HCT116 (cell line): ENCODE measurements around the gene WWP2. TPM values are rescaled to one million over a fixed set of nuclear protein-coding genes. Genes with fewer than 3 reads are reported as not detected.
A peak's percentile ranks its signal among the peaks of the same experiment; 100 is the strongest.

Experiments used
- ATAC-seq: fragments of 200-7000 bp; cut with Tn5 transposase; 2 replicates; pipeline ENCODE4 v1.9.1; 2020; ENCODE audit warnings: mild to moderate bottlenecking, moderate library complexity
- BruUV-seq: library from RNA; stranded (reverse); fragments of 400-500 nt; replicated peaks from 2 replicates; lab custom pipeline; 2021; lab: Mats Ljungman, UMichigan
- CTCF ChIA-PET: fragments of 300-600 bp; sonication (Branson Sonifier 250); formaldehyde crosslinking; loops from one replicate; lab custom pipeline; 2021; ENCODE audit warnings: antibody characterized with exemption; lab: Charles Lee
- POLR2A ChIA-PET: fragments of 300-600, 350-600 bp; sonication (Branson Sonifier 250); formaldehyde crosslinking; loops from one replicate; lab custom pipeline; 2021; ENCODE audit warnings: antibody characterized with exemption; lab: Charles Lee
- RAD21 ChIA-PET, 2 experiments: fragments of 300-600 bp; sonication (Branson Sonifier 250); formaldehyde crosslinking; loops; one replicate each; lab custom pipeline; 2023; ENCODE audit warnings: low total read pairs in 2 of 2; ENCODE audit not compliant: uncharacterized antibody in 2 of 2, unreplicated experiment in 2 of 2, low non-redundant PET in 1 of 2; lab: Charles Lee
- DNase-seq: peaks from one replicate; pipeline ENCODE4 v3.0.0-alpha.2; 2010; ENCODE audit warnings: low read depth, low spot score
- H2AFZ ChIP-seq: fragments of 200-600 bp; shearing (Covaris generic), sonication (generic); 2 replicates; pipeline ENCODE4 v1.6.1; 2017; ENCODE audit warnings: low read depth, mixed run types, mixed read lengths, antibody characterized with exemption, low read length; ENCODE audit not compliant: poor library complexity, severe bottlenecking
- H3K27ac ChIP-seq: 2 replicates; pipeline ENCODE4 v1.5.1; 2012; ENCODE audit warnings: low read depth, low read length
- H3K27me3 ChIP-seq: fragments of 200-600 bp; sonication (generic); 2 replicates; pipeline ENCODE4 v1.6.1; 2016; ENCODE audit warnings: mixed run types, low read length, mixed read lengths; ENCODE audit not compliant: insufficient read depth
- H3K36me3 ChIP-seq, 2 experiments: fragments of 200-500 bp in 1 of 2; fragments of 200-600 bp in 1 of 2; sonication (Bioruptor generic) in 1 of 2; sonication (generic) in 1 of 2; 2 replicates each; pipeline versions ENCODE4 v1.5.1 to v1.6.1; 2014 to 2016; ENCODE audit warnings: low read length in 2 of 2, inconsistent platforms in 1 of 2, mixed read lengths in 1 of 2, mixed run types in 1 of 2; ENCODE audit not compliant: insufficient read depth in 2 of 2, control insufficient read depth in 1 of 2
- H3K4me1 ChIP-seq, 2 experiments: fragments of 200-600 bp in 1 of 2; sonication (generic) in 1 of 2; 2 replicates each; pipeline versions ENCODE4 v1.5.1 to v1.6.1; 2012 to 2017; ENCODE audit warnings: low read length in 2 of 2, inconsistent platforms in 1 of 2, mild to moderate bottlenecking in 1 of 2, mixed read lengths in 1 of 2, mixed run types in 1 of 2, moderate library complexity in 1 of 2; ENCODE audit not compliant: insufficient read depth in 2 of 2, control insufficient read depth in 1 of 2
- H3K4me2 ChIP-seq: fragments of 200-600 bp; sonication (generic); 2 replicates; pipeline ENCODE4 v1.6.1; 2017; ENCODE audit warnings: mixed run types, low read length, mixed read lengths
- H3K4me3 ChIP-seq, 2 experiments: fragments of 200-600 bp in 1 of 2; sonication (generic) in 1 of 2; replicated peaks in 1 of 2; 2 replicates each; pipeline ENCODE4 v1.5.1; 2011 to 2016; ENCODE audit warnings: low read length in 2 of 2, control low read depth in 1 of 2, low read depth in 1 of 2, mild to moderate bottlenecking in 1 of 2, mixed read lengths in 1 of 2, mixed run types in 1 of 2
- H3K79me2 ChIP-seq: fragments of 200-600 bp; sonication (generic); 2 replicates; pipeline ENCODE4 v1.6.1; 2017; ENCODE audit warnings: mild to moderate bottlenecking, mixed run types, low read length, moderate library complexity, mixed read lengths; ENCODE audit not compliant: insufficient read depth
- H3K9ac ChIP-seq: fragments of 200-600 bp; sonication (generic); 2 replicates; pipeline ENCODE4 v1.6.1; 2016; ENCODE audit warnings: low read length, mixed read lengths
- H3K9me2 ChIP-seq: fragments of 200-600 bp; sonication (generic), shearing (Covaris generic); 2 replicates; pipeline ENCODE4 v1.6.1; 2017; ENCODE audit warnings: mixed run types, mild to moderate bottlenecking, moderate library complexity; ENCODE audit not compliant: insufficient read depth
- H3K9me3 ChIP-seq, 2 experiments: fragments of 200-500 bp in 1 of 2; fragments of 200-600 bp in 1 of 2; sonication (Bioruptor generic) in 1 of 2; sonication (generic) in 1 of 2; 2 replicates each; pipeline ENCODE4 v1.6.1; 2014 to 2017; ENCODE audit warnings: low read length in 2 of 2, mixed read lengths in 2 of 2, inconsistent platforms in 1 of 2, low read depth in 1 of 2, mild to moderate bottlenecking in 1 of 2, mixed run types in 1 of 2, moderate library complexity in 1 of 2; ENCODE audit not compliant: control insufficient read depth in 1 of 2, insufficient read depth in 1 of 2
- H4K20me1 ChIP-seq: fragments of 200-600 bp; sonication (generic), shearing (Covaris generic); 2 replicates; pipeline ENCODE4 v1.6.1; 2017; ENCODE audit warnings: mixed run types, mild to moderate bottlenecking, moderate library complexity; ENCODE audit not compliant: insufficient read depth
- ATF3 ChIP-seq: IDR thresholded peaks from 2 replicates; pipeline ENCODE4 v1.6.1; 2012
- CBX3 ChIP-seq: IDR thresholded peaks from 2 replicates; pipeline ENCODE4 v1.6.1; 2012; ENCODE audit warnings: low read depth
- CEBPB ChIP-seq: IDR thresholded peaks from 2 replicates; pipeline ENCODE4 v1.6.1; 2012; ENCODE audit warnings: low read depth
- CTCF ChIP-seq, 3 experiments: fragments of 200-600 bp in 1 of 3; sonication (generic) in 1 of 3; IDR thresholded peaks in 2 of 3; conservative IDR thresholded peaks in 1 of 3; 2 replicates each; pipeline ENCODE4 v1.5.1; 2012 to 2017; ENCODE audit warnings: low read depth in 2 of 3, low read length in 2 of 3, antibody characterized with exemption in 1 of 3, borderline replicate concordance in 1 of 3, control low read depth in 1 of 3, mild to moderate bottlenecking in 1 of 3, mixed read lengths in 1 of 3, mixed run types in 1 of 3, moderate library complexity in 1 of 3; ENCODE audit not compliant: insufficient read depth in 1 of 3
- ELF1 ChIP-seq: IDR thresholded peaks from 2 replicates; pipeline ENCODE4 v1.6.1; 2012; ENCODE audit warnings: low read depth, borderline replicate concordance
- MAX ChIP-seq: IDR thresholded peaks from 2 replicates; pipeline ENCODE4 v1.6.1; 2012
- POLR2A ChIP-seq: IDR thresholded peaks from 2 replicates; pipeline ENCODE4 v1.7.0; 2011; ENCODE audit warnings: borderline replicate concordance; ENCODE audit not compliant: insufficient read depth, insufficient read length; ENCODE audit errors: extremely low read depth
- SIN3A ChIP-seq: IDR thresholded peaks from 2 replicates; pipeline ENCODE4 v1.6.1; 2012; ENCODE audit warnings: low read depth
- SP1 ChIP-seq: IDR thresholded peaks from 2 replicates; pipeline ENCODE4 v1.6.1; 2012; ENCODE audit warnings: low read depth
- SRF ChIP-seq: IDR thresholded peaks from 2 replicates; pipeline ENCODE4 v1.6.1; 2012; ENCODE audit warnings: low read depth
- YY1 ChIP-seq: IDR thresholded peaks from 2 replicates; pipeline ENCODE4 v1.6.1; 2011; ENCODE audit warnings: low read length, low read depth, moderate library complexity, mild to moderate bottlenecking; ENCODE audit not compliant: insufficient replicate concordance; ENCODE audit errors: extremely low read depth
- intact Hi-C: fragments of 100-400 bp; cut with micrococcal nuclease; formaldehyde crosslinking; loops from 2 replicates; pipeline ENCODE4 v1.10.0; 2022
- total RNA-seq: library from RNA; stranded (reverse); gene quantifications from one replicate; pipeline ENCODE4 v1.2.1, GENCODE V29; 2021; ENCODE audit not compliant: unreplicated experiment

The WWP2 gene
- total RNA-seq, 1 experiment from 2014 or later = 44.2 TPM

- H4K20me1 ChIP-seq = no peaks in the 10 kb centered on the region
- TF ChIP-seq CEBPB = no peak
- TF ChIP-seq CBX3 = no peak
- no peak for TF ChIP-seq YY1
- TF ChIP-seq SIN3A = no peak
- TF ChIP-seq ELF1 = no peak
- TF ChIP-seq SP1 = no peak
- TF ChIP-seq ATF3 = no peak
- no peak for TF ChIP-seq MAX
- TF ChIP-seq CTCF (IDR thresholded peaks at IDR 0.05 in 2 of 3, conservative IDR thresholded peaks at IDR 0.05 in 1 of 3; ENCODE audit: borderline replicate concordance in 1 of 3, insufficient read depth in 1 of 3, low read depth in 2 of 3, low read length in 2 of 3) = no peak
- TF ChIP-seq POLR2A = no peak
- no peak for TF ChIP-seq SRF
- TF ChIP-seq, all 23 proteins: peak for 0
- no peak overlapping the region for H2AFZ ChIP-seq
- no peaks in the 10 kb centered on the region for H3K27me3 ChIP-seq
- no peaks in the 10 kb centered on the region for H3K36me3 ChIP-seq
- no peak overlapping the region for H3K9ac ChIP-seq
- H3K4me3 ChIP-seq = no peak overlapping the region
- intact Hi-C loops = no loop called here
- ChIA-PET RAD21 (no interaction called here), POLR2A (no interaction called here), CTCF (interaction anchor here (0.8 kb wide), 1 partner anchor 12 kb away, joined by 4 read pairs; no protein-coding TSS in a partner anchor)
- no peaks in the 10 kb centered on the region for H3K9me2 ChIP-seq
- H3K4me2 ChIP-seq = peak overlapping the region; percentile 23
- no peaks in the 10 kb centered on the region for H3K79me2 ChIP-seq
- ATAC-seq (peak; percentile 70; the same call in 1 of the 2 replicates), DNase-seq (no peak)
- no peak overlapping the region for H3K27ac ChIP-seq
- no peaks in the 10 kb centered on the region for H3K9me3 ChIP-seq
- peaks cover 0 to 11% of the 10 kb centered on the region in 2 experiments; a peak in 2 of 4 replicates for H3K4me1 ChIP-seq
- BruUV-seq = no TSS peak
Measured at GRCh38 chr16:69917739-69918138, 155.6 kb downstream of the WWP2 start.
